Vagina (tissue), 2 donors: ENCODE results near the gene SORCS2. TPM values are rescaled to one million over a fixed set of nuclear protein-coding genes. Genes with fewer than 3 reads are reported as not detected.

Experiments used
- DNase-seq, 2 donors: peaks; one replicate each; pipeline ENCODE4 v3.0.0-alpha.2; 2017; ENCODE audit errors: extremely low spot score in 2 of 2
- H3K27ac ChIP-seq: fragments of 200-600 bp; sonication (generic); one replicate; pipeline ENCODE4 v1.5.1; 2019
- H3K27me3 ChIP-seq: fragments of 200-600 bp; sonication (generic); one replicate; pipeline ENCODE4 v1.5.1; 2019
- H3K36me3 ChIP-seq, 2 donors: fragments of 200-600 bp; sonication (generic); one replicate each; pipeline ENCODE4 v1.5.1; 2017 to 2019
- H3K4me1 ChIP-seq: fragments of 200-600 bp; sonication (generic); one replicate; pipeline ENCODE4 v1.5.1; 2019
- H3K4me3 ChIP-seq, 2 donors: fragments of 200-600 bp; sonication (generic); 1 replicate in 1 of 2; 2 replicates in 1 of 2; pipeline ENCODE4 v1.5.1; 2016 to 2019
- H3K9me3 ChIP-seq: fragments of 200-600 bp; sonication (generic); one replicate; pipeline ENCODE4 v1.5.1; 2019
- CTCF ChIP-seq, 3 experiments: fragments of 450-650 bp in 2 of 3; fragments of 200-600 bp in 1 of 3; sonication (generic) in 1 of 3; IDR thresholded peaks; one replicate each; pipeline ENCODE4 v1.5.1; 2017 to 2019; ENCODE audit warnings: antibody characterized with exemption in 3 of 3, mild to moderate bottlenecking in 2 of 3, moderate library complexity in 2 of 3
- POLR2A ChIP-seq, 2 donors: fragments of 450-650 bp; IDR thresholded peaks; one replicate each; pipeline ENCODE4 v1.6.1; 2017; ENCODE audit warnings: antibody characterized with exemption in 2 of 2, mild to moderate bottlenecking in 2 of 2, moderate library complexity in 2 of 2
- POLR2AphosphoS5 ChIP-seq, 2 donors: sonication (generic); formaldehyde crosslinking; IDR thresholded peaks; one replicate each; pipeline ENCODE4 v1.9.0; 2017; ENCODE audit warnings: antibody characterized with exemption in 2 of 2, mild to moderate bottlenecking in 2 of 2, low read depth in 1 of 2; ENCODE audit not compliant: insufficient read depth in 1 of 2
- intact Hi-C: fragments of 100-400 bp; cut with DNase I; formaldehyde crosslinking; loops from one replicate; pipeline ENCODE4 v1.15.1; 2023
- total RNA-seq: library from RNA; depleted of rRNA; stranded (reverse); fragments of >200 nt; gene quantifications from one replicate; pipeline ENCODE4 v1.2.3, GENCODE V29; 2016

The SORCS2 gene
- total RNA-seq, 1 donor from 2014 or later, result 5.4 TPM

DNA sequence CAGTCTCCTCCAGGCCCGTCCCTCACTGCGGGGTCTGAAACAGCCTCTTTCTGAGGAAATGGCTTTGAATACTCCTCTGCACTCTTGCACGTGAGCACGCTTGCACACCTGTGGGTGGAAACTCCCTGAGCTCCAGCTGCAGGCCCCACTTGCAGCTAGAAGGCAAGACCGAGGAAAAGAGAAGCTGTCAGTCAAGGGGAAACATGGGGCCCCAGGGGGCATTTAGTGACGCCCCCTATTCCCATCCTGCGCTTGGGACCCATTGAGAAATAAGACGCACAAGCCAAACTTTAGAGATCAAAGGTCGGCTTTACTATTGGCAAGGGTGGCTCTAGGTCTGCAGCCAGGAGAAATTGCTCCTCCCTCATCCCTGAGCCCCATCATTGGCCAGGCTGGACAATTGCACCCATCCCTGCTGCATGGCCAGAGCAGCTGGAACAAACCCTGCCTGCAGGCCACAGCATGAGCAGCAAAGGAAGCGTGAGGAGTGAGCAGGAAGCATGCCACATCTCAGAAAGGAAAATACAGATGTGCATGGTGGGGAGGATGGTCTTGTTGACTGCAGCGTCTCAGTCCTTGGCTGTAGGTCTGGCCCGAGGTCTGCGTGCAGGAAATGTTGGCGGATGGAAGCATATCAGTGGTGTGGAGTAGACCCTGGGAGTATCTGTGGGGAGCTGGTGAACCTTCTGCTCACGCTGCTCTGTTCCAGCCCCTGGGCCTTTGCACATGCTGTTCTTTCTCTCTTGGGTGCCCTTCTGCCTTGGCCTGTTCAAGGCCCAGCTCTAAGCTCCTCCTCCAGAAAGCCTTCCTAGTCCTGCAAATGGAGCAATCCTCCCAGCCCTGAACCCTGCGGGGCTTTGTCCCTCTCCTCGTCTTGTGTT is 148.5 kb downstream of the SORCS2 start:
- Histone ChIP-seq H3K4me1 (peaks cover 4% of the 10 kb centered on the region), H3K27me3 (no peaks in the 10 kb centered on the region), H3K36me3 (no peaks in the 10 kb centered on the region), H3K4me3 (no peak overlapping the region), H3K9me3 (no peaks in the 10 kb centered on the region), H3K27ac (no peak overlapping the region)
- intact Hi-C loops, result no loop called here
- no peak for DNase-seq
- TF ChIP-seq CTCF (IDR thresholded peaks at IDR 0.05), result no peak
- TF ChIP-seq POLR2A (IDR thresholded peaks at IDR 0.05), result no peak
- no peak for TF ChIP-seq POLR2AphosphoS5 (IDR thresholded peaks at IDR 0.05; ENCODE audit: insufficient read depth in 1 of 2, low read depth in 1 of 2)

GRCh38 chr4:7341491-7342222 is 149.3 kb downstream of the SORCS2 start:
- H3K36me3 ChIP-seq, result no peaks in the 10 kb centered on the region
- H3K27ac ChIP-seq, result no peak overlapping the region
- H3K4me3 ChIP-seq, result no peak overlapping the region
- intact Hi-C loops, result no loop called here
- TF ChIP-seq POLR2AphosphoS5 (IDR thresholded peaks at IDR 0.05; ENCODE audit: insufficient read depth in 1 of 2, low read depth in 1 of 2) (no peak), POLR2A (IDR thresholded peaks at IDR 0.05) (no peak), CTCF (IDR thresholded peaks at IDR 0.05) (no peak)
- no peaks in the 10 kb centered on the region for H3K27me3 ChIP-seq
- no peaks in the 10 kb centered on the region for H3K9me3 ChIP-seq
- no peak for DNase-seq
- no peaks in the 10 kb centered on the region for H3K4me1 ChIP-seq

GRCh38 chr4:7342223-7343080 is 150.1 kb downstream of the SORCS2 start:
- H3K27me3 ChIP-seq, result no peaks in the 10 kb centered on the region
- TF ChIP-seq POLR2AphosphoS5 (IDR thresholded peaks at IDR 0.05; ENCODE audit: insufficient read depth in 1 of 2, low read depth in 1 of 2), result no peak
- TF ChIP-seq POLR2A (IDR thresholded peaks at IDR 0.05), result no peak
- TF ChIP-seq CTCF (IDR thresholded peaks at IDR 0.05), result no peak
- no peaks in the 10 kb centered on the region for H3K9me3 ChIP-seq
- H3K27ac ChIP-seq, result no peak overlapping the region
- no peak for DNase-seq
- intact Hi-C loops, result no loop called here
- H3K4me1 ChIP-seq, result no peaks in the 10 kb centered on the region
- H3K36me3 ChIP-seq, result no peaks in the 10 kb centered on the region
- no peak overlapping the region for H3K4me3 ChIP-seq

DNA sequence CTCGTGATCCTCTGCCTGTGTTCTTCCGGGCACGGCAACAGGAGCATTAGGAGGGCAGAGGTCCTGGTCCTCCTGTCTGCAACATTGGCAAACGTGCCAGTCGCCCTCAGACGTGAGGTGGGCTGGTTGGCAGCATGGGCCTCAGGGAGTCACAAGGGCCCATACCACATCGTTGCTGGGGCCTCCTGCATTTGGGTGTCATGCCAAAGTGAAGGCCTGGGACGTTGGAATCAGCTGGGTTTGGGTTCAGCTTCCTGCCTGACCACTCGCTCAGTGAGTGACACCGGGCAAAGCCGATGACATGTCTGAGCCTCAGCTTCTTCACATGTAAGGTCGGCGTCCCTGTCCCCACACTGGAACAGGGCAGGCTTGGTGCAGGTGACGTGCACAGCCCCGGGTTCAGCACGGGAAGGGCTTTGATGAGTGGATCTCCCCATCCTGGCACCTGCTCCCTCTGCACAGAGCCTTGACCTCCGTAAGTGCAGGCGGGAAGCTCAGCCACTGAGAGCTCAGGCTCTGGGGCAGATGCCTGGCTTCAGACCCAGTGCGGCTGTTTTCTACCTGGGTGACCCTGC is 150.8 kb downstream of the SORCS2 start:
- H3K4me1 ChIP-seq, result no peaks in the 10 kb centered on the region
- no peak overlapping the region for H3K4me3 ChIP-seq
- no peaks in the 10 kb centered on the region for H3K36me3 ChIP-seq
- no peaks in the 10 kb centered on the region for H3K27me3 ChIP-seq
- H3K27ac ChIP-seq, result no peak overlapping the region
- DNase-seq, result no peak
- intact Hi-C loops, result no loop called here
- TF ChIP-seq POLR2A (IDR thresholded peaks at IDR 0.05) (no peak), POLR2AphosphoS5 (IDR thresholded peaks at IDR 0.05; ENCODE audit: insufficient read depth in 1 of 2, low read depth in 1 of 2) (no peak), CTCF (IDR thresholded peaks at IDR 0.05) (no peak)
- no peaks in the 10 kb centered on the region for H3K9me3 ChIP-seq
